Heart left ventricle (tissue), 16 donors: ENCODE results near the gene SLC66A2. TPM values are rescaled to one million over a fixed set of nuclear protein-coding genes. Genes with fewer than 3 reads are reported as not detected.
A peak's percentile ranks its signal among the peaks of the same experiment; 100 is the strongest.

ENCODE experiments used
- ATAC-seq, 4 donors: fragments of 200-7000 bp; cut with Tn5 transposase; one replicate each; pipeline ENCODE4 v1.9.1; 2020 to 2022; ENCODE audit warnings: moderate library complexity in 4 of 4, mild to moderate bottlenecking in 3 of 4, moderate number of reproducible peaks in 1 of 4
- DNase-seq, 5 donors: peaks; one replicate each; pipeline ENCODE4 v3.0.0-alpha.2; 2020
- H3K27ac ChIP-seq, 12 donors: fragments of 200-600 bp; sonication (generic) in 4 of 12; one replicate each; pipeline versions ENCODE4 v1.5.0 to v1.8.0; 2016 to 2022; ENCODE audit warnings: mild to moderate bottlenecking in 2 of 12
- H3K27me3 ChIP-seq, 9 donors: fragments of 200-600 bp; sonication (generic) in 2 of 9; one replicate each; pipeline versions ENCODE4 v1.5.1 to v1.8.0; 2016 to 2022; ENCODE audit warnings: mild to moderate bottlenecking in 3 of 9
- H3K36me3 ChIP-seq, 9 donors: fragments of 200-600 bp; sonication (generic) in 2 of 9; one replicate each; pipeline versions ENCODE4 v1.5.0 to v1.8.0; 2018 to 2022; ENCODE audit warnings: mild to moderate bottlenecking in 2 of 9
- H3K4me1 ChIP-seq, 12 donors: fragments of 200-600 bp; sonication (generic) in 4 of 12; one replicate each; pipeline versions ENCODE4 v1.5.0 to v1.8.0; 2016 to 2022; ENCODE audit warnings: mild to moderate bottlenecking in 3 of 12
- H3K4me3 ChIP-seq, 12 donors: fragments of 200-600 bp; sonication (generic) in 4 of 12; one replicate each; pipeline versions ENCODE4 v1.5.0 to v1.8.0; 2017 to 2022; ENCODE audit warnings: mild to moderate bottlenecking in 9 of 12, moderate library complexity in 4 of 12
- H3K9me3 ChIP-seq, 12 donors: fragments of 200-600 bp; sonication (generic) in 4 of 12; one replicate each; pipeline versions ENCODE4 v1.5.0 to v1.8.0; 2016 to 2022; ENCODE audit warnings: mild to moderate bottlenecking in 1 of 12
- POLR2A ChIP-seq, 2 donors: fragments of 450-650 bp; IDR thresholded peaks; one replicate each; pipeline ENCODE4 v1.6.1; 2017; ENCODE audit warnings: antibody characterized with exemption in 2 of 2, mild to moderate bottlenecking in 2 of 2, moderate library complexity in 2 of 2
- WGBS, 4 donors: extraction: QIAGEN DNeasy Blood & Tissue Kit in 2 of 4; methylation state at CpG; one replicate each; pipeline versions ENCODE4 v1.1.5 to v1.1.7; 2013 to 2018; 5-methylcytosine and 5-hydroxymethylcytosine counted together
- intact Hi-C, 10 donors: fragments of 100-400 bp; cut with DNase I; formaldehyde crosslinking; loops; one replicate each; pipeline versions ENCODE4 v1.11.1 to v1.14.2; 2022
- polyA plus RNA-seq, 2 donors: library from polyadenylated mRNA; stranded (reverse); fragments of 200-250 nt; gene quantifications; one replicate each; pipeline ENCODE4 v1.2.3, GENCODE V29; 2013
- total RNA-seq, 9 donors: library from RNA; depleted of rRNA in 2 of 9; stranded (reverse); fragments of >200 nt in 2 of 9; fragmentation: NEBNext Ultra II Directional in 3 of 9; extraction: Animal tissue kit (Norgen Biotek cat#: 25700) in 3 of 9; gene quantifications; one replicate each; pipeline versions ENCODE4 v1.1.0 to v1.2.4, GENCODE V29; 2016 to 2023
- TF ChIP-seq, protein P1 (sequence below), 12 donors: fragments of 200-600 bp; sonication (generic) in 4 of 12; IDR thresholded peaks; one replicate each; pipeline versions ENCODE4 v1.5.0 to v1.8.0; 2018 to 2022; ENCODE audit warnings: antibody characterized with exemption in 12 of 12, mild to moderate bottlenecking in 5 of 12
- donor health status: ischemic (EF 13 %, LVEDD 7.1; RV severe dilation, severe dysfunction).
- donor health status: healthy with polysubstance abuse.
- donor health status: DM: no; HTN: yes; CAD: no.
- donor health status: DM: no; HTN: no; CAD: no.
- donor health status: ischemic (EF 25% LVEDD 6.9; RV normal size, moderate dysfunction).
- donor health status: ischemic (EF 25% LVEDD 5.7; RV mildly dilated, moderate dysfunction).
- donor health status: healthy.
- donor health status: DM: yes; HTN: yes; CAD: no.
- donor health status: ischemic (EF 35%, LVEDD 5.7; RV mildly dilated, moderate dysfunction).
- donor health status: nonischemic (EF 11% LVEDD 7.7; RV severe dilation, severe dysfunction).
- donor health status: DM: yes; HTN: yes; CAD: no.
- donor health status: PGD.
- donor health status: ischemic (EF 29% LVEDD 5.4; RV normal size, mild dysfunction).
- donor health status: nonischemic (EF 23%, LVEDD 6.1; RV moderate dilation, normal function).

The SLC66A2 gene
- total and polyA plus RNA-seq, 11 donors = 19.7 to 33.4 (median 26.6) TPM

GRCh38 chr18:79855147-79855933 is 96.1 kb downstream of the SLC66A2 start:
- Histone ChIP-seq H3K36me3 (no peaks in the 10 kb centered on the region), H3K4me3 (no peak overlapping the region), H3K27ac (no peak overlapping the region), H3K9me3 (no peaks in the 10 kb centered on the region), H3K4me1 (peaks cover 0 to 9% (median 0%) of the 10 kb centered on the region in 12 donors), H3K27me3 (peaks cover 0 to 28% (median 8%) of the 10 kb centered on the region in 9 donors)
- TF ChIP-seq POLR2A (IDR thresholded peaks at IDR 0.05) = no peak
- TF ChIP-seq, protein P1, sequence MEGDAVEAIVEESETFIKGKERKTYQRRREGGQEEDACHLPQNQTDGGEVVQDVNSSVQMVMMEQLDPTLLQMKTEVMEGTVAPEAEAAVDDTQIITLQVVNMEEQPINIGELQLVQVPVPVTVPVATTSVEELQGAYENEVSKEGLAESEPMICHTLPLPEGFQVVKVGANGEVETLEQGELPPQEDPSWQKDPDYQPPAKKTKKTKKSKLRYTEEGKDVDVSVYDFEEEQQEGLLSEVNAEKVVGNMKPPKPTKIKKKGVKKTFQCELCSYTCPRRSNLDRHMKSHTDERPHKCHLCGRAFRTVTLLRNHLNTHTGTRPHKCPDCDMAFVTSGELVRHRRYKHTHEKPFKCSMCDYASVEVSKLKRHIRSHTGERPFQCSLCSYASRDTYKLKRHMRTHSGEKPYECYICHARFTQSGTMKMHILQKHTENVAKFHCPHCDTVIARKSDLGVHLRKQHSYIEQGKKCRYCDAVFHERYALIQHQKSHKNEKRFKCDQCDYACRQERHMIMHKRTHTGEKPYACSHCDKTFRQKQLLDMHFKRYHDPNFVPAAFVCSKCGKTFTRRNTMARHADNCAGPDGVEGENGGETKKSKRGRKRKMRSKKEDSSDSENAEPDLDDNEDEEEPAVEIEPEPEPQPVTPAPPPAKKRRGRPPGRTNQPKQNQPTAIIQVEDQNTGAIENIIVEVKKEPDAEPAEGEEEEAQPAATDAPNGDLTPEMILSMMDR (IDR thresholded peaks at IDR 0.05) = no peak
- DNase-seq = no peak
- intact Hi-C loops = no loop called here
- 72 to 81% (median 74%) methylated on average over 17 of the region's 17 CpGs for WGBS, 4 donors
- ATAC-seq = no peak

GRCh38 chr18:79853993-79854364 is 97.5 kb downstream of the SLC66A2 start:
- peak in 1 of 5 donors; percentile 5 for DNase-seq
- ATAC-seq = no peak
- no peak overlapping the region for H3K4me3 ChIP-seq
- H3K27me3 ChIP-seq = peaks cover 0 to 28% (median 8%) of the 10 kb centered on the region in 9 donors
- no peaks in the 10 kb centered on the region for H3K9me3 ChIP-seq
- WGBS, 4 donors = 84 to 95% (median 84%) methylated on average over 8 to 15 of the region's 15 CpGs
- peaks cover 0 to 9% (median 0%) of the 10 kb centered on the region in 12 donors for H3K4me1 ChIP-seq
- intact Hi-C loops = no loop called here
- no peaks in the 10 kb centered on the region for H3K36me3 ChIP-seq
- no peak overlapping the region for H3K27ac ChIP-seq
- TF ChIP-seq, protein P1 (IDR thresholded peaks at IDR 0.05) = no peak
- TF ChIP-seq POLR2A (IDR thresholded peaks at IDR 0.05) = no peak

DNA sequence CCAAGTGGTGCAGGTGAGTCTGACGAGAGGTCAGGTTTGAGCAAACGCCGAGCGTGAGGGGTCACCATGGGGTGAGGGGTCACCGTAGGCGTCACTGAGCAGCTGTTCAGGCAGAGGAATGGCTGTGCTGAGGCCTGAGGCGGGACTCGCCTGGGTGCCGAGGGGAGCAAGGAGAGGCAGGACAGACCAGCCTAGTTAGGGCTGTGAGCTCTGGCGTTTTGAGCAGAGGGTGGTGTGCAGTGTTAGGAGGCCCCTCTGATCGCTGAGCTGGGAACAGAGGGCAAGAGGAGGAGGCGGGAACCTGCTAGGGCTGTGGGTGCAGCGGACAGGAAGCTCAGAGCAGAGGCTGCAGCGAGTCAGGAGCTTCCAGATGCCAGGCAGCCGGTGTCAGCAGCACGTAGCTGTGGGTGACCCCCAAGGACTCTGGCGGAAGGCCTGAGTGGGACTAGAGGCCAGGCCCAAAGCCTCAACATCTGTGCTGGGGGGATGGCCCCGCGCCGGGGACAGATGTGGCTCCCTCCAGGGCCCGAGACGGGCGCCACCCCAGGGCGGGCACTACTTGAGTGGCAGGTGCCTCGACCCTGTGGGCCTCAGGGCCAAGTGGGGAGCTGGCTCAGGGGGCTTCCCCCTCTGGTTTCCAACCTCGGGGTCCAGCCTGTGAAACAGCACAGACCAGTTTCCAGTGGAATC is 98.0 kb downstream of the SLC66A2 start:
- no peaks in the 10 kb centered on the region for H3K36me3 ChIP-seq
- H3K9me3 ChIP-seq = no peaks in the 10 kb centered on the region
- 73 to 79% (median 75%) methylated on average over 20 to 26 of the region's 26 CpGs for WGBS, 4 donors
- ATAC-seq (peak in 1 of 4 donors; percentile 29), DNase-seq (peak in 1 of 5 donors; percentile 5)
- H3K4me3 ChIP-seq = no peak overlapping the region
- intact Hi-C loops = no loop called here
- H3K4me1 ChIP-seq = peaks cover 0 to 9% (median 0%) of the 10 kb centered on the region in 12 donors
- H3K27me3 ChIP-seq = peaks cover 0 to 28% (median 8%) of the 10 kb centered on the region in 9 donors
- TF ChIP-seq, protein P1 (IDR thresholded peaks at IDR 0.05) = no peak
- TF ChIP-seq POLR2A (IDR thresholded peaks at IDR 0.05) = no peak
- no peak overlapping the region for H3K27ac ChIP-seq
